ENCODE measurements around the gene SVBP.

SVBP gene

DNA sequence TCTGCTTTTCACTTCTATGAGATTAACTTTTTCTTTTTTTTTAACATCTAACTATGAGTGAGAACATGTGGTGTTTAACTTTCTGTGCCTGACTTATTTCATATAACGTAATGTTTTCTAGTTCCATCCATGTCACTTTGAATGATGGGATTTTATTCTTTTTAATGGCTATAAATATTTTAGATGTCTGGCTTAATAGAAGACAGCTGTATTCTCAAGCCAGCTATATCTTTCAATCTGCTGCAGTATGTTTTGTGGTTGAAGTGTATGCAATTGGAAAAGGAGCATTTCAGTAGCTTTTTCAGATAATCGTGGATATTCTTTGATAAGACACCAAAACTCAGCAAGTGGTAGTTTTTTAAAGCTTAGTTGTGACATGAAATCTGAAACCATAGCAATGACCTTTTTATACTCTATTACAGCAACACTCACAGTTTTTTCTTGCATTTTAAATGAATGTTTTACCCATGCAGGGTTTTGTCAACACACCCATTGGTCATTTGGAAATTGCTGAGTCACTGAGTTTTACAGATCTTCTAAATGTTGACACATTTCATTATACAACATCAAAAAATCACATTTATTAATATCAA lies 5.7 kb upstream of the SVBP start:
- TF ChIP-seq CTCF (conservative IDR thresholded peaks at IDR 0.05; ENCODE audit: low read depth, low read length): no peak
- Histone ChIP-seq H3K4me3 (IDR thresholded peaks at IDR 0.05; ENCODE audit: insufficient read depth, low read depth, low read length) (no peak overlapping the region), H3K27me3 (ENCODE audit: insufficient read depth, low read depth) (no peaks in the 10 kb centered on the region), H3K36me3 (ENCODE audit: insufficient read depth) (no peaks in the 10 kb centered on the region), H3K4me2 (peak overlapping the region; percentile 19; the same call in 1 of the 2 replicates), H3K4me1 (ENCODE audit: low read depth, poor library complexity, severe bottlenecking) (peaks cover 14% of the 10 kb centered on the region), H4K20me1 (ENCODE audit: insufficient read depth) (no peaks in the 10 kb centered on the region), H3K27ac (no peak overlapping the region; the same call in 1 of the 2 replicates), H3K9ac (no peak overlapping the region), H3K79me2 (ENCODE audit: insufficient read depth, low read depth) (no peaks in the 10 kb centered on the region), H2AFZ (ENCODE audit: low read depth) (no peak overlapping the region)

GRCh38 chr1:42821690-42822089 lies 4.5 kb upstream of the SVBP start:
- Histone ChIP-seq H3K4me1 (ENCODE audit: low read depth, poor library complexity, severe bottlenecking) (peaks cover 19% of the 10 kb centered on the region), H2AFZ (ENCODE audit: low read depth) (no peak overlapping the region), H3K79me2 (ENCODE audit: insufficient read depth, low read depth) (no peaks in the 10 kb centered on the region)

GRCh38 chr1:42820813-42821212 lies 3.6 kb upstream of the SVBP start:
- Histone ChIP-seq H3K27me3 (ENCODE audit: insufficient read depth, low read depth) (no peaks in the 10 kb centered on the region), H4K20me1 (ENCODE audit: insufficient read depth) (no peaks in the 10 kb centered on the region), H2AFZ (ENCODE audit: low read depth) (no peak overlapping the region), H3K4me3 (IDR thresholded peaks at IDR 0.05; ENCODE audit: insufficient read depth, low read depth, low read length) (no peak overlapping the region), H3K4me1 (ENCODE audit: low read depth, poor library complexity, severe bottlenecking) (peaks cover 26% of the 10 kb centered on the region), H3K79me2 (ENCODE audit: insufficient read depth, low read depth) (no peaks in the 10 kb centered on the region), H3K9ac (no peak overlapping the region), H3K36me3 (ENCODE audit: insufficient read depth) (no peaks in the 10 kb centered on the region), H3K27ac (no peak overlapping the region), H3K4me2 (no peak overlapping the region)
- no peak for TF ChIP-seq CTCF (conservative IDR thresholded peaks at IDR 0.05; ENCODE audit: low read depth, low read length)

More at GRCh38 chr1:42821690-42822089, 4.5 kb upstream of the SVBP start:
- no peak overlapping the region for H3K27ac ChIP-seq
- no peak overlapping the region for H3K9ac ChIP-seq
- no peaks in the 10 kb centered on the region for H3K36me3 ChIP-seq (ENCODE audit: insufficient read depth)
- H3K4me3 ChIP-seq (IDR thresholded peaks at IDR 0.05; ENCODE audit: insufficient read depth, low read depth, low read length): no peak overlapping the region
- no peaks in the 10 kb centered on the region for H4K20me1 ChIP-seq (ENCODE audit: insufficient read depth)
- TF ChIP-seq CTCF (conservative IDR thresholded peaks at IDR 0.05; ENCODE audit: low read depth, low read length): no peak
- H3K4me2 ChIP-seq: no peak overlapping the region
- H3K27me3 ChIP-seq (ENCODE audit: insufficient read depth, low read depth): no peaks in the 10 kb centered on the region

- H3K4me1 ChIP-seq (ENCODE audit: low read depth, poor library complexity, severe bottlenecking): peaks cover 23% of the 10 kb centered on the region
- H3K9ac ChIP-seq: no peak overlapping the region
- no peak overlapping the region for H3K27ac ChIP-seq
- TF ChIP-seq CTCF (conservative IDR thresholded peaks at IDR 0.05; ENCODE audit: low read depth, low read length): no peak
- no peaks in the 10 kb centered on the region for H4K20me1 ChIP-seq (ENCODE audit: insufficient read depth)
- no peaks in the 10 kb centered on the region for H3K79me2 ChIP-seq (ENCODE audit: insufficient read depth, low read depth)
- no peak overlapping the region for H3K4me3 ChIP-seq (IDR thresholded peaks at IDR 0.05; ENCODE audit: insufficient read depth, low read depth, low read length)
- H3K36me3 ChIP-seq (ENCODE audit: insufficient read depth): no peaks in the 10 kb centered on the region
- no peaks in the 10 kb centered on the region for H3K27me3 ChIP-seq (ENCODE audit: insufficient read depth, low read depth)
- peak overlapping the region; percentile 95; the same call in 1 of the 2 replicates for H3K4me2 ChIP-seq
- H2AFZ ChIP-seq (ENCODE audit: low read depth): peak overlapping the region; percentile 79; the same call in 1 of the 2 replicates
Observed at GRCh38 chr1:42817976-42818375, 779 bp upstream of the SVBP start.

All from KMS-11 (cell line).